Stimulated activated CD4-positive, alpha-beta T cell treated with anti-CD3 and anti-CD28 coated beads, Interleukin-1b, Interleukin-23, amount 100 ng/mL, for 1 hour (primary cell): ENCODE measurements around the gene TYK2.
A peak's percentile ranks its signal among the peaks of the same experiment; 100 is the strongest.

Experiments
- DNase-seq, 2 donors: peaks; one replicate each; pipeline ENCODE4 v3.0.0-alpha.2; 2020; ENCODE audit warnings: low read depth in 2 of 2

TYK2 gene

GRCh38 chr19:10315335-10316214 is 64.8 kb downstream of the TYK2 start, which contains the start of gene FDX2:
TSS of gene FDX2 (minus strand) at chr19:10316015. CDS start at chr19:10315996, 19 bp downstream.
- peak; percentile 82 to 90 for DNase-seq

- no peak for DNase-seq
Measured at GRCh38 chr19:10309423-10309822, 70.9 kb downstream of the TYK2 start, which contains the start of gene ZGLP1. TSS of gene ZGLP1 (minus strand) at chr19:10309815.

GRCh38 chr19:10306327-10306726 is 74.0 kb downstream of the TYK2 start:
- DNase-seq = no peak

- no peak for DNase-seq
Measured at GRCh38 chr19:10305139-10305806, 75.1 kb downstream of the TYK2 start.
